ENCODE measurements around the gene SLC25A25. TPM values are rescaled to one million over a fixed set of nuclear protein-coding genes. Genes with fewer than 3 reads are reported as not detected.

Gene SLC25A25
- total and polyA plus RNA-seq, 9 of the 15 experiments (the other 6 are each of a cell fraction or from before 2014, with no cell fraction given): 0.07 to 35.9 (median 23.2) TPM

DNA sequence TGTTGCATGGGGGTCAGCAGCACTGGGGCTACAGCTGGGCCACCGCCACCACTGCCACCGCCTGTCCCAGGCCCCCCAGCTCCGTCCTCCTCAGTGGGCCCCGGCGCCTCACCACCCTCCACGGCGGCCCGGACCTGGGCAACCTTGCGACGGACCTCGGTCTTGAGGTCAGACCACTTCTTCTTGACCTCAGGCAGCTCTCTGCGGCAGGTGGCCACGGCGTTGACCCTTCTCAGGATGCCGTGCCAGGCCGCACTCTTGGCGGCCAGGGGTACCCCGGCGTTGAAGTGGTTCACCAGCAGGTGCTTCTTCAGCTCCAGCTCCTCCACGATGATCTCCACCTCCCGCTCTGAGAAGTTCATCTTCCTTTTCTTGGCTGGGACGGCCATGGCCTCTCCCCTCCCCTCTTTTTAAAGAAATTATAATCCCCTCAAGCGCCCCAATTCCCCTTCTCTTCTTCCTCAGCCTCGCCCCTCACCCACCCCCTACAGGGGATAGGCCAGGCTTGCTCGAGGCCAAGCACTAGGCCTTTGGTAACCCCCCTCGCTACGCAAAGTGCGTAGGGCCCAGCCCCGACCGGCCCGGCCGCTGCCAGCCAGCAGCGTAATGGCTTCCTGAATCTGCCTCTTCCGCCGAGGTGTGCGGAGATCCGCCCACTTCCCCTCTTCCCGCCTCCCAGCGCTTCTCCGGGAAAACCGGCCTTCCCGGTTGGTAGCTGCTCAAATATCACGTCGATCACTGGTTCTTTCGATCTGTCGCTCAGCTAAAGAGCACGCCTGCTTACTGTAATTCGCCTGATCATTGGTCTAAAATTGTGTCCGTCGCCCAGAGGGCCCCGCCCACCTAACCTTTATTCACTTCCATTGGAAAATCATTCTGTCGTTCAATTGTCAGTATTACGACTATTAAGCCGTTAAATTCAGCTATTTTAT lies 1.1 kb upstream of the SLC25A25 start, which contains the start of gene NAIF1 (continued):
- no peak for TF ChIP-seq ZNF384 (IDR thresholded peaks at IDR 0.05; ENCODE audit: low read depth, low read length)
- no peak; the same call in 1 of the 2 replicates for TF ChIP-seq SMAD3 (CRISPR knock-in tag; conservative IDR thresholded peaks at IDR 0.05)
- TF ChIP-seq ATF7 (IDR thresholded peaks at IDR 0.05): peak; percentile 93
- TF ChIP-seq TFE3 (CRISPR knock-in tag; IDR thresholded peaks at IDR 0.05): no peak
- TF ChIP-seq ZNF57 (CRISPR knock-in tag; IDR thresholded peaks at IDR 0.05): no peak
- TF ChIP-seq RBM39 (optimal IDR thresholded peaks at IDR 0.05; ENCODE audit: low read depth, low read length): no peak
- 0 out of 2 replicates have a peak, but pooled peaks have one; percentile 32 for TF ChIP-seq TCF15 (CRISPR knock-in tag; IDR thresholded peaks at IDR 0.05)
- TF ChIP-seq CTCF (IDR thresholded peaks at IDR 0.05 in 2 of 3, conservative IDR thresholded peaks at IDR 0.05 in 1 of 3; ENCODE audit: insufficient read depth in 2 of 3, low read depth in 1 of 3, low read length in 3 of 3): no peak; a peak in 1 of 6 replicates
- no peak for TF ChIP-seq EHMT2 (IDR thresholded peaks at IDR 0.05)
- no peak for TF ChIP-seq KDM2B (CRISPR knock-in tag; IDR thresholded peaks at IDR 0.05)
- TF ChIP-seq, protein P1, sequence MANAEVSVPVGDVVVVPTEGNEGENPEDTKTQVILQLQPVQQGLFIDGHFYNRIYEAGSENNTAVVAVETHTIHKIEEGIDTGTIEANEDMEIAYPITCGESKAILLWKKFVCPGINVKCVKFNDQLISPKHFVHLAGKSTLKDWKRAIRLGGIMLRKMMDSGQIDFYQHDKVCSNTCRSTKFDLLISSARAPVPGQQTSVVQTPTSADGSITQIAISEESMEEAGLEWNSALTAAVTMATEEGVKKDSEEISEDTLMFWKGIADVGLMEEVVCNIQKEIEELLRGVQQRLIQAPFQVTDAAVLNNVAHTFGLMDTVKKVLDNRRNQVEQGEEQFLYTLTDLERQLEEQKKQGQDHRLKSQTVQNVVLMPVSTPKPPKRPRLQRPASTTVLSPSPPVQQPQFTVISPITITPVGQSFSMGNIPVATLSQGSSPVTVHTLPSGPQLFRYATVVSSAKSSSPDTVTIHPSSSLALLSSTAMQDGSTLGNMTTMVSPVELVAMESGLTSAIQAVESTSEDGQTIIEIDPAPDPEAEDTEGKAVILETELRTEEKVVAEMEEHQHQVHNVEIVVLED (CRISPR knock-in tag; IDR thresholded peaks at IDR 0.05): no peak
- TF ChIP-seq ZBTB5 (IDR thresholded peaks at IDR 0.05): no peak
- no peak for TF ChIP-seq CBX8 (IDR thresholded peaks at IDR 0.05; ENCODE audit: borderline replicate concordance, extremely low read depth, low read depth, low read length, poor library complexity, severe bottlenecking)
- TF ChIP-seq, protein P2, sequence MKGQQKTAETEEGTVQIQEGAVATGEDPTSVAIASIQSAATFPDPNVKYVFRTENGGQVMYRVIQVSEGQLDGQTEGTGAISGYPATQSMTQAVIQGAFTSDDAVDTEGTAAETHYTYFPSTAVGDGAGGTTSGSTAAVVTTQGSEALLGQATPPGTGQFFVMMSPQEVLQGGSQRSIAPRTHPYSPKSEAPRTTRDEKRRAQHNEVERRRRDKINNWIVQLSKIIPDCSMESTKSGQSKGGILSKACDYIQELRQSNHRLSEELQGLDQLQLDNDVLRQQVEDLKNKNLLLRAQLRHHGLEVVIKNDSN (CRISPR knock-in tag; IDR thresholded peaks at IDR 0.05): no peak
- peak; percentile 96 for TF ChIP-seq SPI1 (IDR thresholded peaks at IDR 0.05; ENCODE audit: borderline replicate concordance, low read depth, low read length)
- no peak for TF ChIP-seq RBBP5 (IDR thresholded peaks at IDR 0.05; ENCODE audit: borderline replicate concordance, insufficient read depth, low read length, poor library complexity, severe bottlenecking)
- TF ChIP-seq ZNF431 (CRISPR knock-in tag; IDR thresholded peaks at IDR 0.05): 0 out of 2 replicates have a peak, but pooled peaks have one; percentile 14
- TF ChIP-seq MCM5 (IDR thresholded peaks at IDR 0.05; ENCODE audit: low read depth): no peak
